HG02642 (cell line): ENCODE data around the gene DNAH3.
"Not testable (repeated sequence)": the region's sequence is repeated elsewhere in the genome, so short reads cannot be mapped to it uniquely, and the experiment has no call there.

Experiments used
- ATAC-seq: cut with Tn5 transposase; IDR thresholded peaks from one replicate; pipeline ENCODE4 v1.9.1; 2021; ENCODE audit warnings: mild to moderate bottlenecking; ENCODE audit not compliant: unreplicated experiment, poor library complexity

DNAH3 gene

GRCh38 chr16:21076186-21076883 is 74.3 kb downstream of the DNAH3 start:
- ATAC-seq: no peak

- no peak for ATAC-seq
These were observed 75.4 kb downstream of the DNAH3 start for GRCh38 chr16:21075252-21075651.

DNA sequence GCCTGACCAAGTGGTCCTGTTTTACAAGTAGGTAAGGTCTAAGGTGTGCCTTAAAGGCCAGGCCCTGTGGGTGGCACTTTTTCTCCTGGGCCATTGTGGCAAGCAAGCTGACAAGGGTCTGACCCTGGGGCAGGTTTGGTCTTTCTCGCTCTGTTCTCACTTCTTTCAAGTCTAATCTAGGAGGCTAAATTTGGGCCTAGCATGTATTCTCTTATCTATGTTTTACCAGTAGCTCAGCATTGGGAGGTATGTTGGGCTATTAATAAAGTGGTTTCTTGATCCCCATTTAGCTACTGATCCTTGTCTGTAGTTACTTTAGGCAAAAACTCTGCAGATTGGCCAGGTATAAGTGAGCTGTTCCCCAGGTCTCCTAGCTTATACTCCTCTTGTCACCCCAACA is 77.7 kb downstream of the DNAH3 start:
- ATAC-seq: no peak

DNA sequence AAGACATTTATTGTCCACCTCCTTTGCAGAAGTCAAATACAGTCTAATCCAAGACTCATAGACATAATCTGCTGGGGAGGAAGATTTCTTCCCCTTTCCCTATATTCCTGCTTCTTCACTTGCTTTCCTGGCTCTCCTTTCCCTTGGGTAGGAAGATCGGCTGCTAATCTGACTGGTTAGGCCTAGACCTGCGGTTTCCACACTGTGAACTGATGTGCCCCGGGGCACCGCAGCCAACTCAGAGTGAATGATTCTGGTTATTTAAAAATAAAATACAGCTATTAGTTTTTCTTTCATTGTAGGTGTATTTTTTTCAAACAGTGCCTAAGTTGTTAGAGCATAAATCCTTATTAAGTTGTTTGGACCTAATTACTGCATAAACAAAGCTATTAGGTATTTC is 78.9 kb downstream of the DNAH3 start:
- ATAC-seq: no peak

- no peak for ATAC-seq
These were observed 80.1 kb downstream of the DNAH3 start for GRCh38 chr16:21070564-21070963.

- ATAC-seq: no peak
These were observed 80.7 kb downstream of the DNAH3 start for GRCh38 chr16:21069986-21070385.

- no peak for ATAC-seq
These were observed 86.4 kb downstream of the DNAH3 start for GRCh38 chr16:21064203-21064602.

DNA sequence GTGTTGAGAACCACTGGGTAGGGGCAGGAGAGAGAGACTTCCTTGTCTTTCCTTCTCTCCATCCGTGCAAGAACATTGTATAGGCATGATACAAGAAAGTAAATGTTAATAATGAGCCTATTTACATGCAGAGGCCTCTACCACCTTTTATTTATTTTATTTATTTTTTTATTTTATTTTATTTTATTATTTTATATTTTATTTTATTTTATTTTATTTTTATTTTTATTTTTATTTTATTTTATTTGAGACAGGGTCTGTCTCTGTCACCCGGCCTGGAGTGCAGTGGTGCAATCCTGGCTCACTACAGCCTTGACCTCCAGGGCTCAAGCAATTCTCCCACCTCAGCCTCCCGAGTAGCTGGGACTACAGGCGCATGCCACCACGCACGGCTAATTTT is 87.3 kb downstream of the DNAH3 start:
- ATAC-seq: not testable (repeated sequence)

DNA sequence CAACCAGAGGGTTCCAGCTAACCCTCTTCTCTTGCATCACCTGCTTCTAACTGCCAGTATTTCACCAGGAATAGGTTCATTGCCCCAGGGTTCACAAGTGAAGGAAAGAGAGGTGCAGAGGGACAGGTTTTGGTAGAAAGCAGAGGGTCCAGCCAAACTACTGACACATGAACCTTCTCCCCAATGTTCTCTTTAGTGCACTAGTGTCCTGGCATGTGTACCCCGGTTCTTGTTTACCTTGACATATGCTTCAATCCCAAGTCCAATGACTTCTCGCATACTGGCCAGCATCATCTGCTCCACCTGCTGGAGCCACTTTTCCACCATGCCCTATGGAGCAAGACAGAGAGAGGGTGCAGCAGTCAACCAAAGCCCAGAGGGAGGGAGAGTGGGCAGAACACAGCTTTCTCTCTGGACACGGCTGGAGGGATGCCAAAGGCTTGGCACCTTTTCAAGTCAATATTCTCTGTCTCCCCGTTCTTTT is 90.6 kb downstream of the DNAH3 start:
- no peak for ATAC-seq

- no peak for ATAC-seq
These were observed 92.8 kb downstream of the DNAH3 start for GRCh38 chr16:21057875-21058274.

- ATAC-seq: no peak
These were observed 94.2 kb downstream of the DNAH3 start for GRCh38 chr16:21056396-21056795.

- ATAC-seq: not testable (repeated sequence)
These were observed 94.9 kb downstream of the DNAH3 start for GRCh38 chr16:21055738-21056137.

DNA sequence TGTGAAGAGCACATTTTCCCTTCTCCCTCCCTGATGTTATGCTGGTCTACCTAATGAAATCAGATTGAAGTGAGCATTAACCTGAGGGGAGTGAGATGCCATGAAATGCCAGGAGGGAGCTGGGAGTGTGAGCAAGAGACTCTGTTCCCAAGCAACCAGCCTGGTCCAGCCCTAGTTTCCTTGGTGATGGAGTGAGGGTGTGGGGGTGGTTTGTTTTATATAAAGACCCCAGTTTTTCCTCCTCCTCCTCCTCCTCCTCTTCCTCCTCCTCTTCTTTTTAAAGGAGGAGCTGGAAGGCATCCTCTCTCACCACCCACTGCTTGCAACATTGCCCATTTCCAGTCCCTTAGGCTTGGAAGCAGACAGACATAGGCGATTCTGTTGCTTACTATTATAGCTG is 97.1 kb downstream of the DNAH3 start:
- no peak for ATAC-seq

- ATAC-seq: not testable (repeated sequence)
These were observed 102.3 kb downstream of the DNAH3 start for GRCh38 chr16:21048091-21048912.

- ATAC-seq: no peak
These were observed 112.4 kb downstream of the DNAH3 start for GRCh38 chr16:21038197-21038596.

DNA sequence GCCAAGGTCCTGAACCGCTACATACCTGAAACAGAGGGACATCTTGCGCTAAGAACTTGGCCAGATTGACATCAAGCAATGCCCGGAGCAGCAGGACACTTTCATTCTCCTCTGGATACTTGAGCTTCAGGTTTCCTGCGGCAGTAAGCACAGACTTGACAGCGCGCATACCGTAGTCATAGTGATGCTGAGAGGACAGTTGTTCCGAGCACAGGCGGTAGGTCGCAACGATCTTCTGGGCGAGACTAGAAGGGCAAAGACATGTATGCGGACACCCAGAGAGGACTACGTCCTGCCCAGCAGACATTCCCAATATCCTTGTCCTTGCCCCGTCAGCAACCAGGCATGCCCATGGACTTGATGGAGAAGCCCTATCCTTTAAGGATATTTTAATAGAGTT is 112.9 kb downstream of the DNAH3 start:
- no peak for ATAC-seq

DNA sequence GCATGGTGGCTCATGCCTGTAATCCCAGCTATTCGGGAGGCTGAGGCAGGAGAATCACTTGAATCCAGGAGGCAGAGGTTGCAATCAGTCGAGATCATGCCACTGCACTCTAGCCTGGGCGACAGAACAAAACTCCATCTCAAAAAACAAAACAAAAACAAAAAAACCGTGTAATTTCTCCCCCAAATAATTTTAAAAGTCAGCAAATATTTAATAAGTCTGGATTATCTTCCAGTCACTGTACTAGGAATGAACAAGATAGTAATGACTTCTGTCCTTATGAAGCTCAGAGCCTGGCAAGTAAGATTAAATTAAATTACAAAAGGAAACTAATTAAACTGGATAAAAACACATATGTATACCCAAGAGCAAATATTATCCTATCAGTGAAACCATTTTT is 113.5 kb downstream of the DNAH3 start:
- ATAC-seq: no peak

GRCh38 chr16:21036471-21036870 is 114.2 kb downstream of the DNAH3 start:
- ATAC-seq: no peak

GRCh38 chr16:21033704-21034103 is 116.9 kb downstream of the DNAH3 start:
- no peak for ATAC-seq

- ATAC-seq: no peak
These were observed 117.4 kb downstream of the DNAH3 start for GRCh38 chr16:21033264-21033663.

GRCh38 chr16:21028728-21029127 is 121.9 kb downstream of the DNAH3 start:
- no peak for ATAC-seq

DNA sequence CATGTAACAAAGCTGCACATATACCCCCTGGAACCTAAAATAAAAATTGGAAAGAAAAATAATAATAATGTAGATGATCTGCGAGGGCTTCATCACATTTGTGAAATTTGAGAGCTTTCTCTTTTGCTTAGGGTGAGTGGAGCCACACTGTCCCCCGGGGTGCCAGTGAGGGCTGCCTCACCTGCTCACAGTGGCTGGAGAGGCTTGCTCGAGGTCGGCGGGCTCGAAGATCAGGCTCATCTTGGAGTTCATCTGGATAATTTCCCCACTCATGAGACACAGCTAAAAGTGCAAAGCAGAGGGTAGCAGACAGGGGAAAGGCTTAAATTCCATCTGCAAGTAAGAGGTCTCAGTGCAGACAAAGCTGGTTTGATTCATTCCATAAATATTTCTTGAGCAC is 123.8 kb downstream of the DNAH3 start:
- ATAC-seq: no peak
